ENCODE results near the gene LPAR2. TPM values are rescaled to one million over a fixed set of nuclear protein-coding genes. Genes with fewer than 3 reads are reported as not detected.

The LPAR2 gene
- total and polyA plus RNA-seq, 4 donors = 5.1 to 42.4 (median 19.5) TPM

- DNase-seq = no peak
- WGBS, 2 donors = 92% methylated on average over 6 of the region's 6 CpGs
These were observed 49.8 kb downstream of the LPAR2 start for GRCh38 chr19:19578252-19578651.

GRCh38 chr19:19575411-19575810, 52.6 kb downstream of the LPAR2 start:
- Histone ChIP-seq H3K9ac (ENCODE audit: insufficient read depth in 1 of 2, low read length in 2 of 2) (no peak overlapping the region), H3K36me3 (ENCODE audit: control insufficient read depth in 4 of 4, insufficient read depth in 4 of 4, low read length in 4 of 4) (no peaks in the 10 kb centered on the region), H3K9me3 (ENCODE audit: control insufficient read depth in 4 of 4, insufficient read depth in 3 of 4, low read length in 3 of 4) (peaks cover 0 to 2% (median 0%) of the 10 kb centered on the region in 4 donors), H3K27me3 (ENCODE audit: control insufficient read depth in 3 of 3, insufficient read depth in 3 of 3, low read length in 2 of 3) (no peaks in the 10 kb centered on the region), H3K4me1 (ENCODE audit: control insufficient read depth in 5 of 5, insufficient read depth in 5 of 5, low read length in 5 of 5) (no peaks in the 10 kb centered on the region), H3K27ac (ENCODE audit: low read depth in 1 of 2, low read length in 1 of 2) (no peak overlapping the region), H3K4me3 (no peak overlapping the region)
- DNase-seq (no peak), ATAC-seq (ENCODE audit: insufficient read depth, low FRiP score) (no peak)
- TF ChIP-seq, protein P1, sequence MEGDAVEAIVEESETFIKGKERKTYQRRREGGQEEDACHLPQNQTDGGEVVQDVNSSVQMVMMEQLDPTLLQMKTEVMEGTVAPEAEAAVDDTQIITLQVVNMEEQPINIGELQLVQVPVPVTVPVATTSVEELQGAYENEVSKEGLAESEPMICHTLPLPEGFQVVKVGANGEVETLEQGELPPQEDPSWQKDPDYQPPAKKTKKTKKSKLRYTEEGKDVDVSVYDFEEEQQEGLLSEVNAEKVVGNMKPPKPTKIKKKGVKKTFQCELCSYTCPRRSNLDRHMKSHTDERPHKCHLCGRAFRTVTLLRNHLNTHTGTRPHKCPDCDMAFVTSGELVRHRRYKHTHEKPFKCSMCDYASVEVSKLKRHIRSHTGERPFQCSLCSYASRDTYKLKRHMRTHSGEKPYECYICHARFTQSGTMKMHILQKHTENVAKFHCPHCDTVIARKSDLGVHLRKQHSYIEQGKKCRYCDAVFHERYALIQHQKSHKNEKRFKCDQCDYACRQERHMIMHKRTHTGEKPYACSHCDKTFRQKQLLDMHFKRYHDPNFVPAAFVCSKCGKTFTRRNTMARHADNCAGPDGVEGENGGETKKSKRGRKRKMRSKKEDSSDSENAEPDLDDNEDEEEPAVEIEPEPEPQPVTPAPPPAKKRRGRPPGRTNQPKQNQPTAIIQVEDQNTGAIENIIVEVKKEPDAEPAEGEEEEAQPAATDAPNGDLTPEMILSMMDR (IDR thresholded peaks at IDR 0.05; ENCODE audit: control extremely low read depth, extremely low read depth) = no peak
- 82 to 87% methylated on average over 6 of the region's 6 CpGs for WGBS, 2 donors

More at GRCh38 chr19:19578252-19578651, 49.8 kb downstream of the LPAR2 start:
- no peaks in the 10 kb centered on the region for H3K27me3 ChIP-seq (ENCODE audit: control insufficient read depth in 3 of 3, insufficient read depth in 3 of 3, low read length in 2 of 3)
- no peak overlapping the region for H3K27ac ChIP-seq (ENCODE audit: low read depth in 1 of 2, low read length in 1 of 2)
- ATAC-seq (ENCODE audit: insufficient read depth, low FRiP score) = no peak
- no peak overlapping the region for H3K9ac ChIP-seq (ENCODE audit: insufficient read depth in 1 of 2, low read length in 2 of 2)
- TF ChIP-seq, protein P1 (IDR thresholded peaks at IDR 0.05; ENCODE audit: control extremely low read depth, extremely low read depth) = no peak
- H3K36me3 ChIP-seq (ENCODE audit: control insufficient read depth in 4 of 4, insufficient read depth in 4 of 4, low read length in 4 of 4) = no peaks in the 10 kb centered on the region
- H3K9me3 ChIP-seq (ENCODE audit: control insufficient read depth in 4 of 4, insufficient read depth in 3 of 4, low read length in 3 of 4) = peaks cover 0 to 2% (median 0%) of the 10 kb centered on the region in 4 donors
- H3K4me1 ChIP-seq (ENCODE audit: control insufficient read depth in 5 of 5, insufficient read depth in 5 of 5, low read length in 5 of 5) = no peaks in the 10 kb centered on the region
- H3K4me3 ChIP-seq = no peak overlapping the region

Other genes with a start within 250 kb of the LPAR2 start
- gene GATAD2A, start 222.5 kb downstream of the LPAR2 start, total RNA-seq = 10 to 100 TPM; 38.6 to 93.7 TPM
- 10 to 100 TPM; 30.6 to 36.2 TPM for gene GATAD2A, start 222.5 kb downstream of the LPAR2 start, polyA plus RNA-seq
- gene TSSK6, start 112.7 kb downstream of the LPAR2 start, total RNA-seq = 1 to 10 TPM; 2.3 to 3.1 TPM
- gene TSSK6, start 112.7 kb downstream of the LPAR2 start, polyA plus RNA-seq = 1 to 10 TPM in 1 of 2 donors, under 1 TPM in 1; 0.89 to 1.7 TPM
- gene NDUFA13, start 112.0 kb downstream of the LPAR2 start, total RNA-seq = 100 to 1,000 TPM in 1 of 2 donors, 10 to 100 TPM in 1; 63.7 to 320 TPM
- 100 to 1,000 TPM; 301 to 360 TPM for gene NDUFA13, start 112.0 kb downstream of the LPAR2 start, polyA plus RNA-seq
- 1 to 10 TPM in 1 of 2 donors, under 1 TPM in 1; 0.77 to 4.7 TPM for gene YJEFN3, start 99.3 kb downstream of the LPAR2 start, total RNA-seq
- gene YJEFN3, start 99.3 kb downstream of the LPAR2 start, polyA plus RNA-seq = 1 to 10 TPM; 3.6 to 3.9 TPM
- gene CILP2, start 90.0 kb downstream of the LPAR2 start, total RNA-seq = under 1 TPM; 0.31 to 0.68 TPM
- under 1 TPM; 0.06 to 0.46 TPM for gene CILP2, start 90.0 kb downstream of the LPAR2 start, polyA plus RNA-seq
- 1 to 10 TPM; 7.0 to 8.3 TPM for gene PBX4, start 9.5 kb downstream of the LPAR2 start, total RNA-seq
- gene PBX4, start 9.5 kb downstream of the LPAR2 start, polyA plus RNA-seq = 1 to 10 TPM; 2.2 to 6.7 TPM
- gene GMIP, start 15.4 kb upstream of the LPAR2 start, total RNA-seq = 10 to 100 TPM; 13.1 to 50.1 TPM
- 10 to 100 TPM; 13.2 to 54.1 TPM for gene GMIP, start 15.4 kb upstream of the LPAR2 start, polyA plus RNA-seq
- 10 to 100 TPM; 35.7 to 70.4 TPM for gene ATP13A1, start 35.5 kb upstream of the LPAR2 start, total RNA-seq
- gene ATP13A1, start 35.5 kb upstream of the LPAR2 start, polyA plus RNA-seq = 10 to 100 TPM; 40.7 to 42.5 TPM
- 10 to 100 TPM in 1 of 2 donors, 1 to 10 TPM in 1; 9.3 to 12.4 TPM for gene ZNF101, start 40.6 kb upstream of the LPAR2 start, total RNA-seq
- gene ZNF101, start 40.6 kb upstream of the LPAR2 start, polyA plus RNA-seq = 10 to 100 TPM in 1 of 2 donors, 1 to 10 TPM in 1; 7.4 to 11.5 TPM
- gene ZNF14, start 104.9 kb upstream of the LPAR2 start, total RNA-seq = 10 to 100 TPM in 1 of 2 donors, 1 to 10 TPM in 1; 4.3 to 18.1 TPM
- gene ZNF14, start 104.9 kb upstream of the LPAR2 start, polyA plus RNA-seq = 1 to 10 TPM; 2.6 to 3.5 TPM
- 10 to 100 TPM; 18.8 to 59.4 TPM for gene ZNF506, start 193.5 kb upstream of the LPAR2 start, total RNA-seq
- 1 to 10 TPM; 4.6 to 5.5 TPM for gene ZNF506, start 193.5 kb upstream of the LPAR2 start, polyA plus RNA-seq
- 10 to 100 TPM in 1 of 2 donors, 1 to 10 TPM in 1; 6.1 to 13.5 TPM for gene ZNF253, start 237.7 kb upstream of the LPAR2 start, total RNA-seq
- gene ZNF253, start 237.7 kb upstream of the LPAR2 start, polyA plus RNA-seq = 1 to 10 TPM; 2.7 to 3.5 TPM

All from lung (tissue), 12 donors.